ENCODE results near the gene CORO2B.

Gene CORO2B

DNA sequence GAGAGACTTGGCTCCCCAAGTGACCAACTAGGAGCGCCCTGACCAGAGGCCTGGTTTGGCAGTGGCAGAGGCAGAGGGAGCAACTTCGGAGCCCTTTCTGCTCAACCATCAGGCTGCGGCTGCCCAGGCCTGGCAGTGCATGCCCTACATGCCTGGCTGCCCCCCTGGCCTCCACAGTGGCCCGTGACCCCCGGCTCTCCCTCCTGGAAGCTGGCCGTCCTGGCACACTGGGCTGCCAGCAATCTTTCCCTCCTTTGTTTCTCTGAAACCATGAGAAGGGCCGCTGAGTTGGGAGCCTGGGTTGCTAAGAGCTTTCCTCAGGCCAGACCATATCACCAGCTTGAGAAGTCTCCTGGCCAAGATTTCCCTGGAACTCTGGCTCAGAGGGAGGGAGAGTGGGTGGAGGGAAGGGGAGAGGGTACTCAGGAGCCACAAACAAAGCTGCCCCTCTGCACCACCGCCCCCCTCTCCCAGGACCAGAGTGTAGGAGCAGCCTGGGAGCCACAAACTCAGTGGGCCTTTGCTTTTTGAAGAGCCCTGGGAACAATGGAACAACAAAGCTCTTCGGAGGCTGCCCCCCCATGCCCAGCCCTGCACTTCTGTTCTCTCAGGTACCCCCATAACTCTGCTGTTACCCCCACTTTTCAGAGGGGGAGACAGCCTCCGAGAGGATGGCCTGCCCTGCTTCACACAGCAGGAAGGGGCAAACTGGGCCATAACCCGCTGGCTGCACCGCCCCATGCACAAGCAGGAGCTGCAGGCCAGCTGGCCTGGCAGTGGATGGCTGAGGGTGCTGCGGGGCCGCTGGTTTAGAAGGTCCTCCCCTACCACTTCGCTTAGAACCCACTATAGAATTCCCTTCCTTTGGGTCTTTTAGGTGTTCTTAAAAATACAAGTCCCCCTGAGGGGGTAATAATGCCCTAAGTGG, 11.3 kb downstream of the CORO2B start:
- no peak for DNase-seq (ENCODE audit: low spot score)

DNA sequence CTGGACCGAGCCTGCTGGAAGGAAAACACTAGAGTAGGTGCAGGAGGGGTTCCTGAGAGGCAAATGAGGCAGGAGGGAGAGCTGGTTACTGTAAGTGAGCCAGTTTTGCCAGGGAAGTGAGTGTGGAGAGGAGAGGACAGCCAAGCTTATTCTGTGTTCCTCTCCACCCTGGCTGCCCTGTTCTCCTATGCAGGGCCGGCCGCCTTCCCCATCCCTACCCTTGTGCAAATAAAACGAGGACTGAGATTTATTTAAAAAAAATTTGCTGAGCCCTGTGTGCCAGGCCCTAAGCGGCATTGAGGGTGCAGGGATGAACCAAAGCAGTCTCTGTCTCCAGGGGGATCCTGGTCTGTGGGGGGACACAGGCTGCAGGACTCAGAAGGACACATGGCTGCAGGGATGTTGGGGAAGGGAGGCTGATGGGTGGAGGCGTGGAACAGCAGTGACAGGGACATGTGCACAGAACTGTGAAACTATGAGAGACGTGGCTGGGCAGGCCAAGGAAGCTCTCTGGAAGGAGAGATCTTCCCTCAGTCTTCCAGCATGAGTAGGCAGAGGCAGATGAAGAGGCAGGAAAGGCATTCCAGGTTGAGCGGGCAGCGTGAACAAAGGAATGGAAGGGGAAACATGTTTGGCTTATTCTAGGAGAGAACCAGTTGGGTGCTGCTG, 12.1 kb downstream of the CORO2B start:
- no peak for DNase-seq (ENCODE audit: low spot score)

DNA sequence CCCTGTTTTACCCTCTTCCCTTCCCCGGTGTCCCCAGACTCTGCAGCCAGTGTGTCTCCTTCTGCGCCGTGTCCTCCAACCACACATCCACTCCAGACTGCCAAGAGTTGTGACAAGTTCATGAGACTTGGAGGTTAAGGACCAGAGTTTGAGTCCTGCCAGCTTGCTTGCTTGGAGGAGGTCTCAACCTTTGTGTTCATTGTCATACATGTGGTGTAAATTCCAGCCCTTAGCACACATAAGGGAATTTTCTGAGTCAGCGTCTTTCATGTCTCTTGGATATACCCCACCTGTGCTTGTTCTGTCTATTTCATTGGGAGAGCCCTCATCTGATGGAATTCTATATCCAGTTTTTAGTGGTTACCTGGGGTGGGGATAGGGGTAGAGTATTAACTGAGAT, 13.3 kb downstream of the CORO2B start:
- DNase-seq (ENCODE audit: low spot score) = no peak

DNA sequence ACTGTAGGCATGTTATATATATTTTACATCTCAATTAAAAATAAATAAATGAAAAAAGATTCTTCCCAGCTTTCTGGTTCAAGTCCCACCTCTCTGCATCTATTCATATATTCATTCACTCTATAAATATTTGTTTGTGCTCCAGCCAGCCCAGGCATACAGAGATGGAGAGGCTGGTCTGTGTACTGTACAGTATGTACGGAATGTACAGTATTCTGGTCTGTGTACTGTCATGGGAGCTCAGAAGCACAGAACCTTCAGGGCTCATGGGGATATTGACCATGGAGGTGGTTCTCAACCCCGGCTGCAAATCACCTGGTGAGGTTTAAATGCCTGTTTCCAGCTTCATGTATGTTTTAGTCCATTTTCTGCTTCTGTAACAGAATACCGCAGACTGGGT, 13.8 kb downstream of the CORO2B start:
- no peak for DNase-seq (ENCODE audit: low spot score)

DNA sequence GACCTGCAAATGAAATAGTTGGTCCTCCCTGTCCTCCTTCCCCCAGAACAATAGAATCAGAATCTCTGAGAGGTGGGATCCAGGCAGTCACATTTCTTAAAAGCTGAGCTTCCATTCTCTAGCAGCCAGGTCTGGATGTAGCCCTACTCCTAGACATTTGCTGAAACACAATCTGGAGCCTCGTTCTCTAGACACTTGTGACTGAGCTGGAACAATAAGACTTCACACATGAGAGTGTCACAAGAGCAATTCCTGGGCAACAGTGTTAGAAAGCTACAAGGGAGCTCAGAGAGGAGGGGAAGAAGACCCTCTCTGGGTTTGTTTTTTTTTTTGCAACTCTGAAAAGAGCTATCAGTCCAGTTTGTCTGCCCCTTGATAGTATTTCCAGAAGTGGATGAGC, 14.5 kb downstream of the CORO2B start:
- DNase-seq (ENCODE audit: low spot score) = no peak

DNA sequence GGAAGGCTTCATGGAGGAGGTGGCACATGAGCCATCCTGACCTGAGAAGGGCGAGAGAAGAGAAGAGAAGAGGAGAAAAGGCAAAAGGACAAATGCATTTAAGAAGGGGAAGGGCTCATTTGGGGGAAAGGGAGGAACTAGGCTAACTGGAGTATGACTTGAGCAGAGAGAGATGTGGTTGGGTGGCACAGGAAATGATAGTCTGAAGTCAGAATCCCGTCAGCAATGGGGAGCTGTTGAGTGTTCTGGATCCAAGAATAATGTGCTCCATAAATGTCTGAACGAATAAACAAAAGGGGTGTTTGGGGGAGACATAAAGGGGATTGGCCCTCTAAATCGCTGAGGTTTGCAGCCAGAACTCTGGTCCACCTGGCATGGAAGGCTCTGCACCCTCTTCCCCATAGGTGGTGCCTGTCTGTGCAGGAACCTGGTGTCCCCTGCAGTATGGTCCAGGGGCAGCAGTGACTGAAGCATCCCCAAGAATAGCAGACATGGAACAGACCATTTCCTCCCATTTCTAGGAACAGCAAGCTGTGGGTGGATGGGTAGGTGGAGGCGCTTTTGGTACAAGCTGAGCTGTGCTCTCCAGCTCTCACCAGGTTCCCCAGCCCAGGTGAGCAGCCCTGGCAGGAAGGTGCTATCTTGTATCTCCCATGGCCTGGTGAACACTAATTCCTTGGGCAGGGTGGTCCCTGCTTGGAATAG, 15.2 kb downstream of the CORO2B start:
- no peak for DNase-seq (ENCODE audit: low spot score)

DNA sequence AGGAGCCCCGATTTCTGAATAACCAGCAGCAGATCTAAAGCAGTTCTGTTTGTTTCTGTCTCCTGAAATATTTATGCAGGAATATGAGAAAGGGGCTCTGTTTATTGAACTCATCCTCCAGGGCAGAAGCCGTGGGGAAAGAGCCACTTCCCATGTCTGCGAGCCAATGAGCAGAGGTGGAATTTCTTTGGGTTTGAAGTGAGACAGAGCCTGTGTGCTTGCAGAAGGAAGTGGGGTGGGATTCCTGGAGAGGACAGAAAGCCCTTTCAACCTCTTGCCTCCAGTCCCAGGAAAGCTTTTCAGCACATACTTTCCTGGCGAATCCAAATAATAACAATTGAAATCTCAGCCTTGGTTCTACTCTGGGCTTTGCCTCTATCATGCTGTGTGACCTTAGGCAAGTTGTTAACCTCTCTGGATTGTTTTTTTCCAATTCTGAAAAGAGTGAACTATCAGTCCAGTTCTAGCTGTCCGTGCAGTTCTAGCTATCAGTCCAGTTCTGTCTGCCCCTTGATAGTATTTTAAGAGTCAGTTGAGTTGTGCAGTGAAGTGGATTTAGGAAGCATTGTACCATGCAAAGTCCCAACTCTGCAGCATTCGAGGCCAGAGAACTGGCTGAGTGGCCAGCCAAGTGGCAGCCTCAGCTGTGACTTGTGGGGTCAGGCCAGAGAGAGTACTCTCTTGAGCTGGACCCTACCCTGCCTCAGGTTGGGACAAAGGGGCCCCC, 15.9 kb downstream of the CORO2B start:
- no peak for DNase-seq (ENCODE audit: low spot score)

DNA sequence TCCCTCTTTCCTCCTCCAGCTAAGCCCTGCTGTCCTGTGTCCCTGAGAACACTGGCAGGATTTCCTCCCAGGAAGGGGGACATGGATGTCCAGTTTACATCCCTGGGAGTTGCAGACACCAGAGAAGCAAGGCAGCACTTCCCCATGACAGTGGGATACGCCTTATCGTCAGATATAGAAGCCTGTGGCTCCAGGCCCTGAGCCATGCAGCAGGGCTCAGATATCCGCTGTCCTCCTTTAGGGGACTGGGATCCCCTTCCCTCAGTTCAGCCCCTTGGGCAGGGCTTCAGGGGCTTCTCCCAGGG, 16.4 kb downstream of the CORO2B start:
- no peak for DNase-seq (ENCODE audit: low spot score)

DNA sequence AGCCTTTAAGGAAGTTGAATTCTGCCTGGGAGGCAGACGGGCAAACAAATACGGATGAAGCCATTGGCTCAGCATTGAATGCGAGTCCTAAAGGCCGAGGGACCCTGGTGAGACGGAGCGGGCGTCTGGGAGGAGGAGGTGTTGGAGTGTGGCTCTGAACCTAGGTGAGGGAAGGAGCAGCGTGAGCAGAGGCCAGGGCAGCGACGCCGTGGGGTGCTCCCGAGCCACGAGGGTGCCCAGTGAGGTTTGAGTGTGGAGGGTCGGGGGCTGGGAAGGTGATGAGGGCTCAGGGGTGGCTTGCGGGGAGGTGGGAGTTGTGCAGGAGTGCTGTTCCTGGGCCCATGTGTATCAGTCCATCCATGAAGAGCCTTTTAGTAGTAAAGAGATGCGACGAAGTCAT, 17.0 kb downstream of the CORO2B start:
- no peak for DNase-seq (ENCODE audit: low spot score)

DNA sequence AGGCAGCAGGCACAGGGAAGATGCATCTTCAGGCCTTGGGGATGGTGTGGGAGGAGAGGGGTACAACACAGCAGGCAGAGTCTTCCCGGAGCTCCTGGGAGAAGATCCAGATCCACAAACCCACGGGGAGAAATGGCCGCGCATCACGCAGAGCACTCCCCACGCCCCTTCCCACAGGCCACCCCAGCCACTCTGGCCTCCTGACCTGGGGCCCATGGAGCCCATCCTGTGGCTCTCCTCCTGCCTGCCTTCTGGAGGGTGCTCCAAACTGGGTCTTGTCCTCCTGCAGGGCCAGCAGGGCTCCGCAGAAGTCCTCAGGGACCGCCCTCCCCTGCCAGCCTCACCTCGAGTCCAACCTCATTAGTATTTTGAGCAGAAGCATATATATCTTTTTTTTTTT, 17.9 kb downstream of the CORO2B start:
- DNase-seq (ENCODE audit: low spot score) = no peak

DNA sequence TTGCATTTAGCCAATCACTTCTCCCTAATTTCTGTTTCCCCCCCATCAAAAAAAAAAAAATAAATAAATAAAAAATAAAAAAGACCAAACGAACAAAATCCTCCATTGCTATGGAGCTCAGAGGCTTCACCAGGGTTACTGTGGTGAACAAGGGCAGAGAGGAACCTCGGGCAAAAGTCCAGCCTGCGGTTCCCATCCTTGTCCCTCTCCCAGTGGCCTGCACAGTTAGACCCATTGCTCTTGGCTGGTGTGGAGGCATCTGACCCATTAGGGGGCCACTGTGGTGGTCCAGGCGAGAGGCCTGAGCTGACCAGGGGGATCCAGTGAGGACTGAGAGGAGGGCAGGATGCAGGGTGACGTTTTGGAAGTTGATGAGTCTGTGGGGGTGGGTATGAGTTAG, 18.8 kb downstream of the CORO2B start:
- DNase-seq (ENCODE audit: low spot score) = no peak

DNA sequence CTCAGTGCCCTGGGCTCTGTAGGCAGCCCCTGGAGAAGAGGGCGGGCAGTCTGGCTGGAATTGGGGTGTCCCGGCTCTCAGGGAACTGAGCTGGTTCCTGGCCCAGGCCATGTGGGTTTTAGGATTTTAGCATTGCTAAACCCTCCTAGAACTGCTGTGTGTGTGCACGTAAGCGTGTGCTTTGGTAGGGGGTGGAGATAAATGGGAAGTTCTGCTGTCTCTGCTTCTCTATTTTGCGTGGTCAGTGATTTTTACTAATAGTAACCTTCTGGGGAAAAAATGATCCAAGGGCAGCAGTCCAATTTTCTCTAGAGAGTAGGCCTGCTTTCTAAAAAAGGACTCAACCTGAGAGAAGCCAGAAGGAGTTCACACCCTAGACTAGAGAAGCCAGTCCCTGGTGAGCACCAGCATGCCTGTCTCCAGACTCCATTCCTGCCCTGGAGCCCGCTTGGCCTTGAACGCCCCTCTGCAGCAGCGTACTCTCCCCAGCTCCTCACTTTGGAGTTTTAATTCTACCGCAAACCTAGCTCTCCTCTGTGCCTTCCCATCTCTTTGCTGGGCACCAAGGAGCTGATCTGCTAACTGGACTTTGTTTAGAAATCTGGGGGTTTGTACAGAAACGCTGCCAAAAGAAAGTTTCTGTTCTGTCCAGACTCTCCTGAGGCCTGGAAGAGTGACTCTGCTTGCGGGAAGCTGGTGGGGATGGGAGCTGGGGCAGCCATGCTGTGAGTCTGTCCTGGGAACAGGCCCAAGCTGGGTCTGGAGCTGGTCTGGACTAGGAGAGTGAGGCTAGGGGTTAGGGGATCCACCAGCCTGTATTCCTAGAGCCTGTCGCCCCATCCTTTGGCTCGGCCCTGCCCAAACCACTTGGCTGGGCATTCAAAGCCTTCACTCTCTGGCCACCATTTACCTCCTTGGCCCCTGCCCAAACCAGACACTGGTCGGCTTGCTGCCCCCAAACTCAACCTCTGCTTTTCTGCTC, 19.7 kb downstream of the CORO2B start:
- DNase-seq (ENCODE audit: low spot score) = no peak

DNA sequence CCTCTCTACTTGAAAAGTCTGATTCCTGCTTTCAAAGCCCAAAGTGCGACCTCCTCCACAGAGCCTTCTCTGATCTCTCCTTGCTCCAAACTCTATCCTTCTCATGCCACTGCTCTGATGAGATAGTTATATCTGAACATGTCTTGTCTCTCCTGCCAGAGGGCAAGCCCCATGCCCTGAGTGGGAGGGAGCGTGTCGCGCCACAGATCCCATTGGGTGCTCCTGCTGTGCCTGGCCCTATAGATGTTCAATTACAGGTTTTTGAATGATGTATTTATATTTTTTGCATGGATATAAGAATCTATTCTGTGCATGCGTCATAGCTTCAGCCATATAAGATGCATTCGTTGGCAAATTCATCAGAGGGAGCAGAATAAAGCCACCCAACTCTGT, 20.4 kb downstream of the CORO2B start:
- no peak for DNase-seq (ENCODE audit: low spot score)

DNA sequence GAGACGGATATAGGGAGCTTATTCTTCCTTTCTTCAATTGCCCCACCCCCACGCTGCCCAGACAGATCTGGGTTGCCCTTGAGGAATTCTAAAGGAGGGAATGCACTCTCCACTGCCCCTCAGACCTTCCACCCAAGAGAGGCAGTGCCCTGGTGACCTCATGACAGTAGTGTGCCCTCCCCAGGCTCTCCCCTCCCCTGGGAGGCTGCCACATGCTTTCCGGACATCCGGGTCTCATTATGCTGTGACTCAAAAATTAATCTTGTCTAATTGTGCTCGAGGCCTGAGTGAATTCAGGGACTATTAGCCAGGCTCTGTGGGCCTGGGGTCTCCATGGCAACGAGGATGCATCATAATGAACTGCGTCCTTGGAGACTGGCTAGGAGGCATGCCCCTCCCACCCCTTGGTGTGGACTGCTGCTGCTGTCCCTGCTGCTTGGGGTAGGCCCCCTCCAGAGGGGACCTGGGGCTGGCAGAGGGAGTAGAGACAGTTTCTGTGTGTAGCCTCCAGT, 20.8 kb downstream of the CORO2B start:
- DNase-seq (ENCODE audit: low spot score) = peak; percentile 68

DNA sequence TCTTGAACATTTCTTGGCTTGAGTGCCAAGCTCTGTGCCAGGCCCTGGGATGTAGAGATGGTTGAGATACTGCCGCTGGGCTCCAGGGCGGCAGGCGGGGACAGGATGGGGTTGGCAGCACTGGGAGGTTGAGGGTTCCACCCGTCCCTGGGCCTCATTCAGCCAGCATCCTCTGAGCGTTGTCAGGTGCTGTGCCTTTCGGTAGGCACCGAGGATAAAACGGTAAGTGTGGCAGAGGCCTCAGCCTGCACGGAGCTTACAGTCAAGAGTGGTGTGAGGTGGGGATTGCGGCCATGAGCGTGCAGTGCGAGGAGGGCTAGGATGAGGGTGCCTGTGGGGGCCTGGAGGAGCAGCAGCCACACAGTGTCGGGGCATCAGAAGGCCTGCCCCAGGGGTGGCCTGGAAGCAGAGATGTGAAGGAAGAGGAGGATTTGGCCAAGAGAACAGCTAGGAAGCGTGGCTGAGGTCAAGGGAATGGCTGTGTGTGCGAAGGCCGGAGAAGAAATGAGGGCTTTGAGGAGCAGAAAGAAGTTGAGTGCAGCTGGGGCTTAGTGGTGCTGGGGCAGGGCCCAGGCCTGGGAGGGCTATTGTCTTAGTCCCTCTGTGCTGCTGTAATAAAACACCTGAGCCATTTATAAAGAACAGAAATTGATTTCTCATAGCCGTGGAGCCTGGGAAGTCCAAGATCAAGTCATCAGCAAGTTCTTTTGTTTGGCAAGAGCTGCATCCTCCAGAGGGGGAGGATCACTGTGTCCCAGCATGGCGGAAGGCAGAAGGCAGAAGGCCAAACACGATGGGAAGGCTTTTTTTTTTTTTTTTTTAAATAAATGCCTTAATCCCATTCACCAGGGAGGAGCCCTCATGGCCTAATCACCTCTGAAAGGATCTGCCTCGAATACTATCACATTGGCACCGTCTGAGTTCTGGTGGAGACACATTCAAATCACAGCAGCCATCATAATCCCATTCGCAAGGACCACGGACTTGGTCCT, 22.7 kb downstream of the CORO2B start:
- DNase-seq (ENCODE audit: low spot score) = peak; percentile 60

DNA sequence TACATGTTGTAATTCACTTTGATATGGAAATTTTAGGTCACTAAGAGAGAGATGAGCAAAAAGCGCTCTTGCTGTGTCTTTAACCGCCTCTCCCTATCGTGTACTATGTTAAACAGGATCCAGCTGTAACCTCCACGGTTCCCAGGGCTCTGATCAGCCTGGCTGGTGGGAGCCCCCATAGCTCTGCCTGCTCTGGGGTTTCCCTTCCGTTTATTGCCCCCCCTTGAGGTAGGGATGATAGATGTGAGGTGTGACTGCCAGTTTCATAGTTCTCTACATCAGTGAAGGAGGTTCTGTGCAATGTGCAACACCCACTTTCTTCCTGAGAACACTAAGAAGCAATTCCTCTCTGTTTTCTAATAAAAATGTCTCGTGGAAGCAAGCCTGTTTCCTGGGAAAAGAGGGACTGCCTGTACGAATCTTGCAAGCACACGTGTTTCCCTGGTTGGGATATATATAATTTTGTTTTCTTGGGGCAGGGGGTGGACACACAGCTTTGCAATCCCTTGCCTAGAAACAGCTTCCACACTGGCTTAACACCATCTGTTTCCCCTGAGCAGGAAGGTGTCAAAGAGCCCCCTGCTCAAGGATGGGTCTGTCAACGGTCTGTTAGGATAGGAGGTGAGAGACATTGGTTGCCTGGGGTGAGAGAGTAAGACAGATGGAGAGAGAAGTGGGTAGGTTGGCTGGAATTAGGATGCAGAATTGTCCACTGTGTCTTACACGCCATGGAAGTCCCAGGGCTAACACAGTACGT, 23.8 kb downstream of the CORO2B start:
- DNase-seq (ENCODE audit: low spot score) = no peak

DNA sequence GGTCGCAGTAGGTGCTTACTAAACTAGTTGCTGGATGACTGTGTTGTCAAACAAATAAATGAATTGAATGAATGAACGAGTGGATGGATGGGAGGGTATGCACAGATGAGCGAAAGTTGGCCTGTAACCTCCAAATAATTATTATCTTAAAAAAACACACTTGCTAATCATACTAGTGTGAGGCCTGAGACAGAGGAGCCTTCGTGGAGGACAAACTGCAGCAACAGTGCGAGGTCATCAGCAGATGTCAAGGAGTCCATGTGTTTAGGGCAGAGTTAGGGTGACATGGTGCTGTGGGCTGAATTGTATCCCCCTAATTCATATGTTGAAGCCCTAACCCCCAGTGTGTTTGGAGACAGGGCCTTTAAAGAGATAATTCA, 24.4 kb downstream of the CORO2B start:
- DNase-seq (ENCODE audit: low spot score) = no peak

DNA sequence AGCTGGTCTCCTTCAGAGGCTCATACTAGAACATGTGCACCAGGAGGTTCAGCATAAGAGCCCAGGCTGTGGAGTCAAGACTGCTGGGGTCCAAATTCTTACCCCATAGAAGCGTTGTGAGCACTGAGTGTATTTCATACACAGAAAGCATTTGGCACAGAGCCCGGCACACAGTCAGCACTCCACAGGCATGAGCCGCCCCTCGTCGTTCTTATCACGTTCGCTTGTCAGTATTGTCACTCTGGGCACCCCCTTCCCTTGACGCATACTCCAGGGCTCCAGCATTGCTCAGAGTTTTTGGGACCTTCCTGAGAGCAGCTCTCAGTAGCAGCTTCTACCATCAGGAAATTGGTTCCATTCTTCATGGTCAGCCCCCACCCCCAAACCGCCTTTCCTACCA, 25.2 kb downstream of the CORO2B start:
- no peak for DNase-seq (ENCODE audit: low spot score)

DNA sequence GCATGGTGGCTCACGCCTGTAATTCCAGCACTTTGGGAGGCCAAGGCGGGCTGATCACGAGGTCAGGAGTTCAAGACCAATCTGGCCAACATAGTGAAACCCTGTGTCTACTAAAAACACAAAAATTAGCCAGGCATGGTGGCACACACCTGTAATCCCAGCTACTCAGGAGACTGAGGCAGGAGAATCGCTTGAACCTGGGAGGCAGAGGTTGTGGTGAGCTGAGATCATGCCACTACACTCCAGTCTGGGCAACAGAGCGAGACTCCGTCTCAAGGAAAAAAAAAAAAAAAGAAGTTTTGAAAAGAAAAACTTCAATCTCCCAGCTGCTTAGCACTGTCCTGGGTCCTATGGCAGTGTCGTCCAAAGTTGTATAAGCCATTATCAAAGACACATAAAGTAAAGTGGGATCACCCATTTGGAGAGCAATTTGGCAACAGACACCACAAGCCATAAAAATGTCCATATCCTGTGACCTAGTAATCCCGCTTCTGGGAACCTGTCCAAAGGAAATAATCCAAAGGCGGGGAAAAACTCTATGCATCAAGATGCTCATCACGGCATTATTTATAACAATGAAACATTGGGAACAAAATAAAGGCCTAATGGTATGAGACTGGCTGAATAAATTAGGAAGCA, 26.2 kb downstream of the CORO2B start:
- DNase-seq (ENCODE audit: low spot score) = peak; percentile 64
